Esophagus squamous epithelium (tissue), 5 donors: ENCODE results near the gene IQSEC3. TPM values are rescaled to one million over a fixed set of nuclear protein-coding genes. Genes with fewer than 3 reads are reported as not detected.

Source experiments
- DNase-seq: peaks from one replicate; lab custom pipeline; 2025; lab: John Stamatoyannopoulos, UW
- H3K27ac ChIP-seq, 4 donors: fragments of 200-600 bp; sonication (generic); one replicate each; pipeline ENCODE4 v1.5.1; 2016 to 2019; ENCODE audit warnings: mild to moderate bottlenecking in 1 of 4
- H3K27me3 ChIP-seq, 4 donors: fragments of 200-600 bp; sonication (generic); 1 replicate in 3 of 4; 2 replicates in 1 of 4; pipeline versions ENCODE4 v1.5.1 to v1.6.0; 2017 to 2021; ENCODE audit warnings: antibody characterized with exemption in 1 of 4
- H3K36me3 ChIP-seq, 3 donors: fragments of 200-600 bp; sonication (generic); one replicate each; pipeline ENCODE4 v1.5.1; 2016 to 2019
- H3K4me1 ChIP-seq, 3 donors: fragments of 200-600 bp; sonication (generic); one replicate each; pipeline ENCODE4 v1.5.1; 2017 to 2019
- H3K4me3 ChIP-seq, 4 donors: fragments of 200-600 bp; sonication (generic); 1 replicate in 3 of 4; 2 replicates in 1 of 4; pipeline ENCODE4 v1.5.1; 2016 to 2019; ENCODE audit warnings: mild to moderate bottlenecking in 2 of 4, moderate library complexity in 1 of 4
- H3K9me3 ChIP-seq, 3 donors: fragments of 200-600 bp; sonication (generic); one replicate each; pipeline ENCODE4 v1.5.1; 2016 to 2019
- POLR2A ChIP-seq, 4 donors: fragments of 450-650 bp; IDR thresholded peaks; one replicate each; pipeline ENCODE4 v1.6.1; 2017; ENCODE audit warnings: antibody characterized with exemption in 4 of 4, mild to moderate bottlenecking in 4 of 4, moderate library complexity in 3 of 4
- WGBS, 2 donors: methylation state at CpG; one replicate each; pipeline ENCODE4 v1.1.5; 2018; 5-methylcytosine and 5-hydroxymethylcytosine counted together
- intact Hi-C: fragments of 100-400 bp; cut with DNase I; formaldehyde crosslinking; loops from one replicate; pipeline ENCODE4 v1.15.0; 2022
- total RNA-seq, 4 donors: library from RNA; depleted of rRNA; stranded (reverse); fragments of >200 nt; gene quantifications; one replicate each; pipeline ENCODE4 v1.1.0, GENCODE V29; 2016
- TF ChIP-seq, protein P1 (sequence below), 6 experiments: fragments of 450-650 bp in 4 of 6; fragments of 200-600 bp in 2 of 6; sonication (generic) in 2 of 6; IDR thresholded peaks; one replicate each; pipeline ENCODE4 v1.5.1; 2016 to 2019; ENCODE audit warnings: antibody characterized with exemption in 6 of 6, mild to moderate bottlenecking in 4 of 6, moderate library complexity in 4 of 6
- donor health status: DM: yes; HTN: yes; CAD: no.

IQSEC3 gene
- total RNA-seq, 4 donors from 2014 or later, result 0.04 to 0.95 (median 0.08) TPM; not detected in 1

DNA sequence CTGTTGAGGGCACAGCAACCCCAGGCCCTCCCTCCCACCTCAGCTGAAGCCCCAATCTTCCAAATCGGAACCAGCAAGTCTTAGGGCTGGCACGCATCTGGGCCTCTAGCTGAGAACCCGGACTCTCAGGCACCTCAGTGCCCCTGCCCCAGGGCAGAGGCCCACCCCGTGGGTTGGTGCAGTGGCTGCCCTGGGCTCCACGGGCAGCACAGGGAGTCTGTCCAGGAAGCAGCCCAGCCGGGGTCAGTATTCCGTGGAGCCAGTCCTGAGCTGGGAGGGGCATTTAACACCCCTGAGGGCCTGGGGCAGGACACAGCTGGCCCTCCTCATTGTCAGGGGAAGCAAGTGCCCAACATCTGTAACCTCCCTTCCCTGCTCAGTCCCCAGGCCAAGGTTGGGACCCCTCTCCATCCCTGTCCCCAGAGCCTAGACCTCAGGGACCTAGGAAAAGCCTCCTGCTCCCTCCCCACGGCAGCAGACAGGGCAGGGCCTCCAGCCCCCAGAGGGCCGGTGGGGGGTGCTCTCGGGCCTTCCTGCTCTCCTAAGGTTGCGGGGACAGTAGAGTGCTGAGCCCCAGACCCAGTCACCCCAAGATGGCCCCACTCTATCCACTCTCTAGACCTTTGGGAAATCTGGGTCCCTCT is 110.9 kb downstream of the IQSEC3 start:
- Histone ChIP-seq H3K4me1 (peaks cover 13 to 56% (median 16%) of the 10 kb centered on the region in 3 donors), H3K27me3 (peaks cover 0 to 69% (median 0%) of the 10 kb centered on the region in 4 donors), H3K4me3 (no peak overlapping the region), H3K9me3 (no peaks in the 10 kb centered on the region), H3K36me3 (no peaks in the 10 kb centered on the region), H3K27ac (no peak overlapping the region)
- 33% methylated on average over 1 of the region's 11 CpGs; no CpG with 5 or more reads in 1 of the 2 donors for WGBS, 2 donors
- intact Hi-C loops, result no loop called here
- TF ChIP-seq, protein P1, sequence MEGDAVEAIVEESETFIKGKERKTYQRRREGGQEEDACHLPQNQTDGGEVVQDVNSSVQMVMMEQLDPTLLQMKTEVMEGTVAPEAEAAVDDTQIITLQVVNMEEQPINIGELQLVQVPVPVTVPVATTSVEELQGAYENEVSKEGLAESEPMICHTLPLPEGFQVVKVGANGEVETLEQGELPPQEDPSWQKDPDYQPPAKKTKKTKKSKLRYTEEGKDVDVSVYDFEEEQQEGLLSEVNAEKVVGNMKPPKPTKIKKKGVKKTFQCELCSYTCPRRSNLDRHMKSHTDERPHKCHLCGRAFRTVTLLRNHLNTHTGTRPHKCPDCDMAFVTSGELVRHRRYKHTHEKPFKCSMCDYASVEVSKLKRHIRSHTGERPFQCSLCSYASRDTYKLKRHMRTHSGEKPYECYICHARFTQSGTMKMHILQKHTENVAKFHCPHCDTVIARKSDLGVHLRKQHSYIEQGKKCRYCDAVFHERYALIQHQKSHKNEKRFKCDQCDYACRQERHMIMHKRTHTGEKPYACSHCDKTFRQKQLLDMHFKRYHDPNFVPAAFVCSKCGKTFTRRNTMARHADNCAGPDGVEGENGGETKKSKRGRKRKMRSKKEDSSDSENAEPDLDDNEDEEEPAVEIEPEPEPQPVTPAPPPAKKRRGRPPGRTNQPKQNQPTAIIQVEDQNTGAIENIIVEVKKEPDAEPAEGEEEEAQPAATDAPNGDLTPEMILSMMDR (IDR thresholded peaks at IDR 0.05), result no peak
- no peak for TF ChIP-seq POLR2A (IDR thresholded peaks at IDR 0.05)
- DNase-seq, result no peak

- no peak overlapping the region for H3K27ac ChIP-seq
- peaks cover 0 to 61% (median 0%) of the 10 kb centered on the region in 4 donors for H3K27me3 ChIP-seq
- H3K4me1 ChIP-seq, result peaks cover 13 to 51% (median 16%) of the 10 kb centered on the region in 3 donors
- intact Hi-C loops, result no loop called here
- no peaks in the 10 kb centered on the region for H3K36me3 ChIP-seq
- TF ChIP-seq, protein P1 (IDR thresholded peaks at IDR 0.05), result no peak
- no peak for TF ChIP-seq POLR2A (IDR thresholded peaks at IDR 0.05)
- 47 to 61% methylated on average over 18 of the region's 20 CpGs for WGBS, 2 donors
- no peak for DNase-seq
- H3K4me3 ChIP-seq, result no peak overlapping the region
- no peaks in the 10 kb centered on the region for H3K9me3 ChIP-seq
Measured at GRCh38 chr12:177980-178828, 111.6 kb downstream of the IQSEC3 start.

- 67 to 74% methylated on average over 2 to 3 of the region's 3 CpGs for WGBS, 2 donors
- Histone ChIP-seq H3K9me3 (no peaks in the 10 kb centered on the region), H3K27ac (no peak overlapping the region), H3K36me3 (no peaks in the 10 kb centered on the region), H3K4me1 (peaks cover 13 to 50% (median 16%) of the 10 kb centered on the region in 3 donors), H3K4me3 (no peak overlapping the region), H3K27me3 (peaks cover 0 to 56% (median 0%) of the 10 kb centered on the region in 4 donors)
- intact Hi-C loops, result no loop called here
- no peak for DNase-seq
- TF ChIP-seq POLR2A (IDR thresholded peaks at IDR 0.05), result no peak
- TF ChIP-seq, protein P1 (IDR thresholded peaks at IDR 0.05), result no peak
Measured at GRCh38 chr12:178829-179109, 112.2 kb downstream of the IQSEC3 start.

DNA sequence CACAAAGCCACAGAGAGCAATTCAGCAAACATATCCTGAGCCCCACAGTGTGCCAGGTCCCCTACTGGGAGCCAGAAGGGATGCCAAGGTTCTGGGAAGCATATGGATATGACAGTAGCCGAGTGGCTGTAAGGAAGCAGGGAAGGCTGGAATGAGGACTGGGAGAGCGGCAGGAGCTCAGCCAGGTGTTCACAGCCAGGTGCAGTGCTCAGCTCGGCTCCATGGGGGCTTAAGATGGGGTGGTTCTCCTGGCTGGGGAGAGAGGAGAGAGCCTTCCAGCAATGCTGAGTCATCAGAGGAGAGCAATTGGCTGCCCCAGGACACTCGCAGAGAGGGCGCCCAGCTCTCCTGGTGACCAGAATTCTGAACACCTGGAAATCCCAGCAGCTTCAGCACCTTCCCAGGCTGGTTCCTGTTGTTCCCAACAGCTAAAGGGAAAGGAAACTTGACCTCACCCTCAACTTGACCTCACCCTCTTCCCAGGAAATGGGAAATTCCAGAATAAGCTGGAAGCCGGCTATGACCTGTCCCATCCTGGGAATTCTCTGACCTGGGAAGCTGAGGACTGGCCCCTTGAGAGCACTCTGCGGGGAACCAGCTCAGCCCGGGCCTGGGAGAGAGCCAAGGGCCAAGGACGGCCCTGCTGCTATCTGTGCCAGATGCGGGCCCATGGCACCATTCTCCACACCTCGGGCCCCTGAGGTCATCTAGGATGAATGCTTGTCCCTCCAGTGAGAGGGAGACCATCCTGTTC is 112.7 kb downstream of the IQSEC3 start:
- H3K36me3 ChIP-seq, result no peaks in the 10 kb centered on the region
- TF ChIP-seq, protein P1 (IDR thresholded peaks at IDR 0.05), result no peak
- TF ChIP-seq POLR2A (IDR thresholded peaks at IDR 0.05), result no peak
- peaks cover 0 to 50% (median 0%) of the 10 kb centered on the region in 4 donors for H3K27me3 ChIP-seq
- WGBS, 2 donors, result 62 to 63% methylated on average over 3 to 9 of the region's 11 CpGs
- H3K9me3 ChIP-seq, result no peaks in the 10 kb centered on the region
- DNase-seq, result no peak
- intact Hi-C loops, result no loop called here
- no peak overlapping the region for H3K4me3 ChIP-seq
- H3K4me1 ChIP-seq, result peaks cover 13 to 50% (median 16%) of the 10 kb centered on the region in 3 donors
- H3K27ac ChIP-seq, result no peak overlapping the region
